Measurements from ENCODE around the gene S100A2. TPM values are rescaled to one million over a fixed set of nuclear protein-coding genes. Genes with fewer than 3 reads are reported as not detected.
A peak's percentile ranks its signal among the peaks of the same experiment; 100 is the strongest.

Gene S100A2
- total and polyA plus RNA-seq, 2 donors (not counting 3 experiments of a cell fraction or from before 2014, with no cell fraction given): 4.0 to 4.3 TPM

DNA sequence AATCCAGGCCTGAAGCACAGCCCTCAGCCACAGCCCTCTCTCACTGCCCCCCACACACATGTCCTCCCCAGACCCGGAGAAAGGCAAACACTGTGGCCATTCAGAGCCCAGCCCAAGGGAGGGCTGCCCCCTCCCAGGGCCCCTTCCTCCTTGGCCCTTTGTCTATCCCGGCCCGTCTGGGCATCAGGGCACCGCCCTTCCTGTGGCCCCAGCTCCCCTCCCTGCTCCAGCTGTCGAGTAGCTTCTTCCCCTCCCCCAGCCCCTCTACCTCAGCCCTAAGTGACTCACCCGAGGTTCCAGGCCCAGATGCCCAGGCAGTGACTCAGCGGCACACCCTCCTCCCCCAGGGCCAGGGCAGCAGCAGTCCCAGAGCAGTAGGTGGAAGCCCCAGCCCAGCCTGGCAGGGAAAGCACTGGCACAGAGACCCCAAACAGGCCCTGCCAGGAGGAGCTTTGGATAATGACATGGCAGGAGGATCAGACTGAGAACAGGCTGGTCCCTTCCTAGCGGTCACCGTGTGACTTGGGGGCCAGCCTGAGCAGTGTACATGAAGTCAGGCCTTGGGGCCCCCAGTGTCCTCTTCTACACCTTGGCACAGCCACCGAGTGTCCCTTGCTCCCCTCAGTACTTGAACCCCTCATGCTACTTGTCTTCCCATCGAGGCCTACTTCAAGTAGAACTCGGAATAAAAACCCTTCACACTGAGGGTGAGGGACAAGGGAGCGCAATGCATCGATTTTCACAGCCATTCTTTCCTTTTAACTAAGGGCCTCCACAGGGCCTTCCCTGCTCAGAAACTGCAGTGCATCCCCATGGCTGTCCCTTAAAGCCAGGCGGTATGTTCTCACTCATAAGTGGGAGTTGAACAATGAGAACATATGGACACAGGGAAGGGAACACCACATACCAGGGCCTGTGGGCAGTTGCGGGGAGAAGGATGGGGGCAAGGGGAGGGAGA is 1.0 kb upstream of the S100A2 start:
- TF ChIP-seq EZH2 (IDR thresholded peaks at IDR 0.05; ENCODE audit: borderline replicate concordance, low read depth, low read length, severe bottlenecking): no peak
- peak; percentile 96 for TF ChIP-seq JUN (IDR thresholded peaks at IDR 0.05; ENCODE audit: borderline replicate concordance, insufficient read depth, insufficient read length, low read depth)
- peak; percentile 100 for TF ChIP-seq FOS (IDR thresholded peaks at IDR 0.05; ENCODE audit: borderline replicate concordance, insufficient read depth, low read length)
- peak; percentile 3 for TF ChIP-seq MYC (IDR thresholded peaks at IDR 0.05; ENCODE audit: low read depth, low read length)
- TF ChIP-seq, protein P1, sequence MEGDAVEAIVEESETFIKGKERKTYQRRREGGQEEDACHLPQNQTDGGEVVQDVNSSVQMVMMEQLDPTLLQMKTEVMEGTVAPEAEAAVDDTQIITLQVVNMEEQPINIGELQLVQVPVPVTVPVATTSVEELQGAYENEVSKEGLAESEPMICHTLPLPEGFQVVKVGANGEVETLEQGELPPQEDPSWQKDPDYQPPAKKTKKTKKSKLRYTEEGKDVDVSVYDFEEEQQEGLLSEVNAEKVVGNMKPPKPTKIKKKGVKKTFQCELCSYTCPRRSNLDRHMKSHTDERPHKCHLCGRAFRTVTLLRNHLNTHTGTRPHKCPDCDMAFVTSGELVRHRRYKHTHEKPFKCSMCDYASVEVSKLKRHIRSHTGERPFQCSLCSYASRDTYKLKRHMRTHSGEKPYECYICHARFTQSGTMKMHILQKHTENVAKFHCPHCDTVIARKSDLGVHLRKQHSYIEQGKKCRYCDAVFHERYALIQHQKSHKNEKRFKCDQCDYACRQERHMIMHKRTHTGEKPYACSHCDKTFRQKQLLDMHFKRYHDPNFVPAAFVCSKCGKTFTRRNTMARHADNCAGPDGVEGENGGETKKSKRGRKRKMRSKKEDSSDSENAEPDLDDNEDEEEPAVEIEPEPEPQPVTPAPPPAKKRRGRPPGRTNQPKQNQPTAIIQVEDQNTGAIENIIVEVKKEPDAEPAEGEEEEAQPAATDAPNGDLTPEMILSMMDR (IDR thresholded peaks at IDR 0.05; ENCODE audit: extremely low read depth in 1 of 2, insufficient read depth in 1 of 2, low read depth in 1 of 2, low read length in 2 of 2): no peak
- TF ChIP-seq POLR2A (IDR thresholded peaks at IDR 0.05; ENCODE audit: low read depth, low read length): no peak
- TF ChIP-seq POLR2AphosphoS5 (IDR thresholded peaks at IDR 0.05; ENCODE audit: insufficient read depth, low read depth, low read length): peak; percentile 99
- peaks cover 34% of the 10 kb centered on the region for H3K4me1 ChIP-seq (ENCODE audit: control insufficient read depth, extremely low read depth, insufficient read depth, low read length)
- H3K36me3 ChIP-seq (ENCODE audit: control insufficient read depth in 2 of 2, extremely low read depth in 1 of 2, insufficient read depth in 2 of 2, low read length in 2 of 2): no peaks in the 10 kb centered on the region
- H3K9me3 ChIP-seq (replicated peaks; ENCODE audit: control insufficient read depth, insufficient read depth, low read length): no peaks in the 10 kb centered on the region
- ChIA-PET POLR2A (interaction anchor here (0.5 to 2.2 kb wide), 8 partner anchors 22 to 67 kb away, joined by 3 to 32 read pairs (median 4); partner anchors contain the start of genes CHTOP, S100A13 and S100A6), CTCF (interaction anchor here (0.8 to 1.8 kb wide), 11 partner anchors 12 to 72 kb away, joined by 3 to 48 read pairs (median 7); partner anchors contain the start of genes CHTOP, S100A13 and S100A6)
- peak overlapping the region; percentile 91 for H3K9ac ChIP-seq (replicated peaks; ENCODE audit: extremely low read depth, insufficient read depth, low read length)
- peak overlapping the region; percentile 99 for H3K27ac ChIP-seq (ENCODE audit: insufficient read depth, low read depth, low read length)
- dilution Hi-C loops (cut with MboI; ENCODE audit: extremely low pct_ligation_motif_present, low sequenced_read_pairs): no loop called here
- H2AFZ ChIP-seq (ENCODE audit: low read depth, low read length): no peak overlapping the region
- TSS peak; percentile 90 for BruUV-seq (replicated peaks)
- H3K27me3 ChIP-seq (ENCODE audit: control insufficient read depth in 2 of 2, insufficient read depth in 2 of 2, low read length in 2 of 2): no peaks in the 10 kb centered on the region
- H3K9me1 ChIP-seq (replicated peaks; ENCODE audit: control insufficient read depth, extremely low read depth, insufficient read depth, low read length): no peaks in the 10 kb centered on the region
- no peak overlapping the region for H3K4me3 ChIP-seq (replicated peaks in 1 of 3; ENCODE audit: insufficient read depth in 1 of 3, low read depth in 1 of 3, low read length in 3 of 3)
- DNase-seq (ENCODE audit: low read depth, low spot score): peak; percentile 96
- H3K4me2 ChIP-seq (ENCODE audit: insufficient read depth, low read length): no peak overlapping the region
- no peaks in the 10 kb centered on the region for H4K20me1 ChIP-seq (replicated peaks; ENCODE audit: control insufficient read depth, extremely low read depth, insufficient read depth, low read length)
- intact Hi-C loops (cut with micrococcal nuclease): loop anchor here (1.0 kb wide), 2 partner anchors 17 to 42 kb away; partner anchors contain the start of gene S100A3
- H3K79me2 ChIP-seq (ENCODE audit: control insufficient read depth, insufficient read depth, low read length): no peaks in the 10 kb centered on the region
- peak; percentile 97 for FAIRE-seq
